Tibial artery (tissue), 4 donors: ENCODE data around the gene CRYGN.

Experiments
- DNase-seq, 2 donors: peaks; one replicate each; pipeline ENCODE4 v3.0.0-alpha.2; 2019
- H3K27ac ChIP-seq, 2 donors: fragments of 200-600 bp; sonication (generic) in 1 of 2; 1 replicate in 1 of 2; 2 replicates in 1 of 2; pipeline ENCODE4 v1.5.1; 2018 to 2019; ENCODE audit warnings: mild to moderate bottlenecking in 1 of 2
- H3K27me3 ChIP-seq, 2 donors: fragments of 200-600 bp; sonication (generic) in 1 of 2; one replicate each; pipeline versions ENCODE4 v1.5.1 to v1.6.0; 2016 to 2019
- H3K36me3 ChIP-seq, 3 donors: fragments of 200-600 bp; sonication (generic) in 2 of 3; one replicate each; pipeline ENCODE4 v1.5.1; 2016 to 2019; ENCODE audit warnings: mild to moderate bottlenecking in 2 of 3
- H3K4me1 ChIP-seq, 4 donors: fragments of 200-600 bp; sonication (generic) in 2 of 4; 1 replicate in 3 of 4; 2 replicates in 1 of 4; pipeline ENCODE4 v1.5.1; 2016 to 2019
- H3K4me3 ChIP-seq, 2 donors: fragments of 200-600 bp; sonication (generic) in 1 of 2; 1 replicate in 1 of 2; 2 replicates in 1 of 2; pipeline ENCODE4 v1.5.1; 2018 to 2019; ENCODE audit warnings: mild to moderate bottlenecking in 2 of 2
- H3K9me3 ChIP-seq, 3 donors: fragments of 200-600 bp; sonication (generic) in 1 of 3; one replicate each; pipeline ENCODE4 v1.5.1; 2016 to 2019
- intact Hi-C: fragments of 100-400 bp; cut with DNase I; formaldehyde crosslinking; loops from one replicate; pipeline ENCODE4 v1.15.0; 2023; ENCODE audit warnings: low total_unique reads
- TF ChIP-seq, protein P1 (sequence below), 2 experiments: fragments of 200-600 bp in 1 of 2; fragments of 450-650 bp in 1 of 2; IDR thresholded peaks; one replicate each; pipeline ENCODE4 v1.5.1; 2017 to 2019; ENCODE audit warnings: antibody characterized with exemption in 2 of 2, mild to moderate bottlenecking in 1 of 2, moderate library complexity in 1 of 2

CRYGN gene

DNA sequence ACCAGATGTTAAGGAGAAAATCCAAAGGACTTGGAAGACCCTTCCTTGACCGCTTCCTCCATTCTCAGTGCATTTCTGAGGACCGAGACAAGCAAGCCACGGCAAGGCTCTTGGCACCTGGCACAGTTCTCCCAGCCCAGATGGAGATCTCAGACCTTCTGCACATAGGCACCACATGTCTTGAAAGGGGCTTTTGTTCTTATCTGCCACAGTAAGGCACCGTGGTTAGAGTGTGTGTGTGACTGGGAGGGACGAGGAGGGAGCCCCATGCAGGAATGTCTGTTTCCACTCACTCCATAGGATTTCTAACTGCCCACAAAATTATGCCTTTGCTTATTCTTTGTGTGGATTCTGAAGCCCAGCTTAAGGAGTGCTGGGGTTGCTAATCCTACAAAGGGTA lies 19.8 kb downstream of the CRYGN start:
- H3K4me1 ChIP-seq, result peaks cover 0 to under 1% (median 0%) of the 10 kb centered on the region in 4 donors
- H3K36me3 ChIP-seq, result no peaks in the 10 kb centered on the region
- H3K4me3 ChIP-seq, result no peak overlapping the region
- no peak overlapping the region for H3K27ac ChIP-seq
- H3K9me3 ChIP-seq, result peaks cover 0 to 10% (median 0%) of the 10 kb centered on the region in 3 donors
- no peaks in the 10 kb centered on the region for H3K27me3 ChIP-seq
- TF ChIP-seq, protein P1, sequence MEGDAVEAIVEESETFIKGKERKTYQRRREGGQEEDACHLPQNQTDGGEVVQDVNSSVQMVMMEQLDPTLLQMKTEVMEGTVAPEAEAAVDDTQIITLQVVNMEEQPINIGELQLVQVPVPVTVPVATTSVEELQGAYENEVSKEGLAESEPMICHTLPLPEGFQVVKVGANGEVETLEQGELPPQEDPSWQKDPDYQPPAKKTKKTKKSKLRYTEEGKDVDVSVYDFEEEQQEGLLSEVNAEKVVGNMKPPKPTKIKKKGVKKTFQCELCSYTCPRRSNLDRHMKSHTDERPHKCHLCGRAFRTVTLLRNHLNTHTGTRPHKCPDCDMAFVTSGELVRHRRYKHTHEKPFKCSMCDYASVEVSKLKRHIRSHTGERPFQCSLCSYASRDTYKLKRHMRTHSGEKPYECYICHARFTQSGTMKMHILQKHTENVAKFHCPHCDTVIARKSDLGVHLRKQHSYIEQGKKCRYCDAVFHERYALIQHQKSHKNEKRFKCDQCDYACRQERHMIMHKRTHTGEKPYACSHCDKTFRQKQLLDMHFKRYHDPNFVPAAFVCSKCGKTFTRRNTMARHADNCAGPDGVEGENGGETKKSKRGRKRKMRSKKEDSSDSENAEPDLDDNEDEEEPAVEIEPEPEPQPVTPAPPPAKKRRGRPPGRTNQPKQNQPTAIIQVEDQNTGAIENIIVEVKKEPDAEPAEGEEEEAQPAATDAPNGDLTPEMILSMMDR (IDR thresholded peaks at IDR 0.05), result no peak
- DNase-seq, result no peak
- intact Hi-C loops, result no loop called here

DNA sequence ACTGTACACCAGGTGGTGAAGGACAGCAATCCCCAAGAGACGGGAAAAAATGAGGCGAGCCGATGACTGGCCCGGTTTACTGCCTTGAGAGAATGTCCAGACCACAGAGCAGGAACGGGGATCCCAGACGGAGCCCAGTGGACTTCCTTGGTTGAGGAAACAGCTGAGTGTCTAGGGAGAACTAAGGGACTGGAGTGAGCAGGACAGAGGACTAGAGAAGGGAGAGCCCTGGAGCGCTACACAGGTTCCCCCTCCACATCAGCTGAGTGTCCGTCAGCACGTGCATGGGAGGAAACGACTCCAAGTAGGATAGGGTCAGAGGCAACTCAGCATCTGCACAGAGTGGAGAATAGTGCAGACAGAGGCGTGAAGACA lies 23.0 kb downstream of the CRYGN start:
- no peak overlapping the region for H3K4me3 ChIP-seq
- intact Hi-C loops, result no loop called here
- H3K4me1 ChIP-seq, result no peaks in the 10 kb centered on the region
- TF ChIP-seq, protein P1 (IDR thresholded peaks at IDR 0.05), result no peak
- H3K9me3 ChIP-seq, result peaks cover 0 to 6% (median 0%) of the 10 kb centered on the region in 3 donors
- peaks cover 0 to 8% of the 10 kb centered on the region in 2 donors for H3K27me3 ChIP-seq
- H3K27ac ChIP-seq, result no peak overlapping the region
- DNase-seq, result no peak
- H3K36me3 ChIP-seq, result no peaks in the 10 kb centered on the region

DNA sequence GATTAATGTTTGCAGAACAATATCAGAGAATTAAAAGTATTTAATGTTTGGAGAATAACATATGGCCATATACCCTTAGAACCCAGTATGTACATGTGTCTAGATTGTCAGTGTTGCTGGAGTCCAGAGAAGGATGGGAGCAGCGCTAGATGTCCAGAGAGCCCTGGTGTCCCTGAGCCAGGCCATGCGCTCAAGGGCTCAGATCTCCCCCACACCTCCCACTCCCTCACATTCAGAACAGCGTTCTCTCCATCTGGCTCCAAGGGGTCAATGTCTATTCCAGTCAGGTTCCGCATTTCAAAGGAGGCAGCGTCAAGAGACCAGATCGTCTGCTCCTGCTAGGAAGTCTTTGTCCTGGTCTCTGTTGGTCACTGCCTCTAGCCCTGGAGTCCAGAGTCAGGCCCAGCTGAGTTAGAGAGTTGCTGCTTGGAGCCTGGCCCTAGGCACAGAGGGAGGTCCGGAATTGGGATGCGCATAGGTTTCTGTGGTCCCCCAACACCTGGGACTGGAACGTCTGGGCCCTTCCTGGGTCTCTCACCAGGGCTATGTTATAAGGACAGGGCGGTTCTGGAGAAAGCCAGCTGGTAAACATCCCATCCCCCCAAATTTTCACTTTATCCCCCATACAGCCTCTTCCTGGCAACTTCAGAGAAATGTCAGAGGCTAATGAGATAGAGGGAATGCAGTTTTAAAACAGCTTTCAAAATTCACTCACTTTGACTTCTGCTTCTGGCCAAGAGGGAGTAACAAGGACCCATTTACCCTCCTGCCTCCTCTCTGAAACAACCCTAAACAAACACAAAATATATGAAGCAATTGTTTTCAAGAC lies 23.6 kb downstream of the CRYGN start:
- DNase-seq, result no peak
- Histone ChIP-seq H3K9me3 (peaks cover 0 to 6% (median 0%) of the 10 kb centered on the region in 3 donors), H3K36me3 (no peaks in the 10 kb centered on the region), H3K4me3 (no peak overlapping the region), H3K4me1 (no peaks in the 10 kb centered on the region), H3K27me3 (peaks cover 0 to 14% of the 10 kb centered on the region in 2 donors), H3K27ac (no peak overlapping the region)
- TF ChIP-seq, protein P1 (IDR thresholded peaks at IDR 0.05), result no peak
- intact Hi-C loops, result no loop called here

DNA sequence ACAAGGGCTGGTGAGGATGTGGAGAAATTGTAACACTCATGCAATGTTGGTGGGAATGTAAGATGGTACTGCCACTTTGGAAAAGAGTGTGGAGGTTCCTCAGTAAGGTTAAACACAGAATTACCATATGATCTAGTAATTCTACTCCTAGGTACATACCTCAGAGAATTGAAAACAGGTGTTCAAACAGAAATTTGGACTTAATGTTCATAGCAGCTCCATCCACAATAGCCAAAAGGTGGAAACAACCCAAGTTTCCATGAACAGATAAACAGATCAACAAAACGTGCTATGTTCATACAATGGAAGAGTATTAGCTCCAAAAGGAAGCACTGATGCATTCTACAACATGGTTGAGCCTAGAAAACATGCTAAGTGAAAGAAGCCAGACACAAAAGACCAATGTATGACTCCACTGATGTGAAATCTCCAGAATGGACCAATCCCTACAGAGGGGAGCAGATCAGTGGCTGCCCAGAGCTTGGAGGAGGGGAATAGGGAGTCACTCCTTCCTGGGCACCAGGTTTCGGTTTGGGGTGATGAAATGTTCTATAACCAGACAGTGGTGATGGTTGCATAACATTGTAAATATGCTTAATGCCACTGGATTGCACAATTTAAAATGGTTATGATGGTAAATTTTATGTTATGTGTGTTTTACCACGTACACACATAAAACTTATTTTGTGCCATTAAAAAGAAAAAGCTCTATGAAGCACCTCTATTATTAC lies 24.4 kb downstream of the CRYGN start:
- intact Hi-C loops, result no loop called here
- no peak overlapping the region for H3K4me3 ChIP-seq
- no peaks in the 10 kb centered on the region for H3K36me3 ChIP-seq
- H3K27me3 ChIP-seq, result peaks cover 0 to 22% of the 10 kb centered on the region in 2 donors
- H3K4me1 ChIP-seq, result peaks cover 0 to 3% (median 1%) of the 10 kb centered on the region in 4 donors
- DNase-seq, result no peak
- peaks cover 0 to 6% (median 0%) of the 10 kb centered on the region in 3 donors for H3K9me3 ChIP-seq
- no peak overlapping the region for H3K27ac ChIP-seq
- TF ChIP-seq, protein P1 (IDR thresholded peaks at IDR 0.05), result no peak

DNA sequence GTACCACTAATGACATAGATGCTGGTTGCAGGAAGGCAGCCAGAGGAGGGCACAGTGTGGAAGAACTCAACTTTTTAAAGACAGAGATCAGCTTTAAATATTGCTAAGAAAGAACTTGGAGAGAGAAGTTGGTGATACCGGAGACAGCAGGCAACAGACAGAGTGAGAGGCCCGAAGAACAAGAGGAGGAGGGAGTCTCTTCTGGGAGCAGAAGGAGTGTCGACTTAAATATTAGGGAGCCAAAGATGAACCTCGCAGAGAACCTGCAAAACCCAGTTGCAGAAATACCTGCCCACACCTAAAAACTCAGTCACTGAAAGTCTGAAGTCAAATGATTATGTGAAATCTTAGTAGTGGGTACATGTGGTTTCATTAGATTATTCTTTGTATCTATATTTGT lies 26.7 kb downstream of the CRYGN start:
- H3K27ac ChIP-seq, result no peak overlapping the region
- intact Hi-C loops, result loop anchor here (5.0 kb wide), 1 partner anchor 41 kb away; no protein-coding TSS in a partner anchor
- H3K36me3 ChIP-seq, result no peaks in the 10 kb centered on the region
- DNase-seq, result no peak
- no peak overlapping the region for H3K4me3 ChIP-seq
- TF ChIP-seq, protein P1 (IDR thresholded peaks at IDR 0.05), result no peak
- H3K9me3 ChIP-seq, result no peaks in the 10 kb centered on the region
- H3K27me3 ChIP-seq, result peaks cover 4 to 45% of the 10 kb centered on the region in 2 donors
- peaks cover 0 to 24% (median 19%) of the 10 kb centered on the region in 4 donors for H3K4me1 ChIP-seq
